Measurements from ENCODE around the gene ADGRG1.
"Not testable (repeated sequence)": the region's sequence is repeated elsewhere in the genome, so short reads cannot be mapped to it uniquely, and the experiment has no call there.

Gene ADGRG1

GRCh38 chr16:57698812-57699405 lies 70.5 kb downstream of the ADGRG1 start:
- no peak for DNase-seq (ENCODE audit: low read depth in 2 of 2)

- no peak for DNase-seq (ENCODE audit: low read depth in 2 of 2)
These were observed 71.1 kb downstream of the ADGRG1 start for GRCh38 chr16:57699481-57699880.

DNA sequence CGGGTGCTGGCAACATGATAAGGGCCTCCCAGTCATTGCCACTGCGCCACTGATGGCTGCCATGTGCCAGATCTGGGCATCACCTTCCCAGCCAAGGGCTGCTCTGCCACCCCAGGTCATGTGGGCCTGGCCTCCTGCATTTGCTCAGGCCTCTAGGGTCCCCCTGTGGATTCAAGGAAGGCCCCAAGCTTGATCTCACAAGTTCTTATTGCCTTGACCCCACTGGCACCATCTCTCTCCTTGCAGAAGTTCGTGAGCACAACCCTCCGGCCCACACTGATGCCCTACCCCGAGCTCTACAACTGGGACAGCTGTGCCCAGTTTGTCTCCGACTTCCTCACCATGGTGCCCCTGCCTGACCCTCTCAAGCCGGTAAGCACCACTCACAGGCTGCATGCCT lies 71.5 kb downstream of the ADGRG1 start:
- no peak for DNase-seq (ENCODE audit: low read depth in 2 of 2)

DNA sequence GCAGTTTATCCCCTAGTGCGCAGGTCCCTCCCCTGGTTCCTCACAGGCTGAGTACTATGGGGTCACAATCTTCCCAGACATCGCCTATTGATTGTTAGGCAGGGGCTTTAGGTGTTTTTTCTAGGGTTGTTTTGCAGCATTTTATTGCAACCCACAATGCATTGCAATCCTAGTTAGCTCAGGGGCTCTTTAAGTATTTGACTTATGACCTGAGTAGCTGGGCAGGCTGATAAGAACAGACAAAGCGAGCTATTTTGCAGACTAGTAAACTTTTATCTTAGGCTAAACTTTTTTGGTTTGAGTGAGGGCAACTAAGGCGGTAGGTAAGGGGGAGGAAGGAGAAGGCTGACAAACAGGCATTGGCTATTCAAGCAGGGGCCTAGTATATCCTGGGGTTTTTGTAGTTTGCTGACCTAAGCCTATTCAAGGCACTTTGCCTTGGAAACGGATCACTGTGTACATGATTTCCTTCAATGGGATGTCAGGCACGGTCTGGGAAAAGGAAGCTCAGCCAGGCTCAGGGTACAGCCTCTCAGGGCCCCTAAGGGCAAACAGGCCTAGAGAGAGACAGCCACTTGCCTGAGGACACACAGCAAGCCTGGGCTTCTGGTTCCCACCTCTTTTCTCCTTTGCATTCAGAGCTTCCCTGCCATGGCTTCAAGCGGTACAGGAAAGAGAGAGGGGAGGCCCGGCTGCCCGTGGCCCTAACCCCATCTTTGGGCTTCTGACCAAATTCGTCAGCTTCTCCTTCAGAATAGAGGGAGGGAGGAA lies 72.5 kb downstream of the ADGRG1 start:
- no peak for DNase-seq (ENCODE audit: low read depth in 2 of 2)

GRCh38 chr16:57701759-57702371 lies 73.4 kb downstream of the ADGRG1 start:
- no peak for DNase-seq (ENCODE audit: low read depth in 2 of 2)

- DNase-seq (ENCODE audit: low read depth in 2 of 2): no peak
These were observed 75.1 kb downstream of the ADGRG1 start for GRCh38 chr16:57703416-57704010.

DNA sequence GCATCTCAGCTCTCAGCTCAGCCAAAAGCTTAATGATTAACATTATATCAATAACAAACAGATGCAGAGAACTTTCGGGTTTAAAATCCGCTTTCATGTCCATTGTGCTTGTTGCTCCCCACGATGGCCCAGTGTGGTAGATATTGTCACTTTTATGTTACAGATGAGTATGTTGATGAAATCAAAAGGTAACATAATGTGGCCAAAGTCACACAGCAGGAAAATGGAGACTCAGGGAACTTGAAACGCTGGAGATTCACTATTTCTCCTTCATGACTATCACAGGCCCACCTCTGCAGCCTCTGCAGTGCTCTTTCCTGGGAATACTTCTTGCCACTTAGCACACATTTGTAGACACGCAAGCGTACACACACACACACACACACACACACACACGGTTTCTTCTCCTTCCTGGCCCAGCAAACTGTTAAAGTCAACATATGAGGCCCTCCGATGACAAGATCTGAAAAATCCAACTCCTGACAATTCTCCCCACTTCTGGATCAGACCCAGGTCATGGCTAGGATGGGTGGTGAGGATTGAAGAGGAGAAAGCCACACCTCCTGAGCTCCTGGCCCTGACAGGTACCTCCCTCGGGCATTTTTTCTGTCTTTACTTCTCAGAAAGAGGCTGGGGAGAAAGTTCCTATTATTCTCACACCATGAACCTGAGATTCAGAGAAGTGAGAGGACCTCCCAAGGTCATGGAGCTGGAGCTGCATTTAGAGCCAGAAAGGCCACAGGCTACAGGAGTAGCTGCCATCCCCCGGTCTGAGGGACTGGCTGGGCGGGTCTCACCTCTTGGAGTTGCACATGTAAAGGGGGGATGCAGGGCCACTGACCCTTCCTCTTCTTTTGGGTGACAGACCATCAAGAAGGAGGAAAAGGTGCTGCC lies 75.8 kb downstream of the ADGRG1 start:
- DNase-seq (ENCODE audit: low read depth in 2 of 2): no peak

- DNase-seq (ENCODE audit: low read depth in 2 of 2): no peak
These were observed 76.7 kb downstream of the ADGRG1 start for GRCh38 chr16:57704905-57705852.

- no peak for DNase-seq (ENCODE audit: low read depth in 2 of 2)
These were observed 78.3 kb downstream of the ADGRG1 start for GRCh38 chr16:57706717-57707116.

DNA sequence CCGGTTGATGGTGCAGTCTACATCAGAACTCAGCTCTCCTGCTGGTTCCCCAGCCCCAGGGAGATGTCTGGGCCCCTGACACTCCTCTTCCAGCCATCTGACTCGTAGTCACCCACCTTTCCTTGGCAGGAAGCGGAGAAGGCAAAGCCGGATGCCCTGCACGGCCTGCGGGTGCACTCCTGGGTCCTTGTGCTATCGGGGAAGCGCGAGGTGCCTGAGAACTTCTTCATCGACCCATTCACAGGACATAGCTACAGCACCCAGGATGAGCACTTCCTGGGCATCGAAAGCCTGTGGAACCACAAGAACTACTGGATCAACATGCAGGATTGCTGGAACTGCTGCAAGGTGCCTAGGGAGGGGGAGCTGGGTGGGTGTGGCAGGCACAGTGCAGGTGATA lies 78.9 kb downstream of the ADGRG1 start:
- DNase-seq (ENCODE audit: low read depth in 2 of 2): no peak

GRCh38 chr16:57708168-57708567 lies 79.7 kb downstream of the ADGRG1 start:
- DNase-seq (ENCODE audit: low read depth in 2 of 2): no peak

- no peak for DNase-seq (ENCODE audit: low read depth in 2 of 2)
These were observed 81.2 kb downstream of the ADGRG1 start for GRCh38 chr16:57709663-57710062.

- no peak for DNase-seq (ENCODE audit: low read depth in 2 of 2)
These were observed 82.9 kb downstream of the ADGRG1 start for GRCh38 chr16:57711346-57711745.

DNA sequence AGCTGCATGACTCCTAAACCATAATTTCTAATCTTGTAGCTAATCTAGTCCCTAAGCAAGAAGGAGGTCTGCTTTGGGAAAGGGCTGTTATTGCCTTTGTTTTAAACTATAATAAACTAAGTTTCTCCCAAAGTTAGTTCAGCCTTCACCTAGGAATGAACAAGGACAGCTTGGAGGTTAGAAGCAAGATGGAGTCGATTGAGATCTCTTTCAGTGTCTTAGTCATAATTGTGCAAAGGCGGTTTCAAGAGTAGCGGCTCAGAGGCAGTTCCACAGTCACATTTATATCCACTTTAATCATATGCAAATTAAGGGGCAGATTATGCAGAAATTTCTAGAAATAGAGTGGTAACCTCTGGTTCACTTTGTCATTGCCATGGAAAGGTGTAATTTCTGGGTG lies 83.6 kb downstream of the ADGRG1 start:
- no peak for DNase-seq (ENCODE audit: low read depth in 2 of 2)

- not testable (repeated sequence) for DNase-seq (ENCODE audit: low read depth in 2 of 2)
These were observed 84.1 kb downstream of the ADGRG1 start for GRCh38 chr16:57712569-57712968.

DNA sequence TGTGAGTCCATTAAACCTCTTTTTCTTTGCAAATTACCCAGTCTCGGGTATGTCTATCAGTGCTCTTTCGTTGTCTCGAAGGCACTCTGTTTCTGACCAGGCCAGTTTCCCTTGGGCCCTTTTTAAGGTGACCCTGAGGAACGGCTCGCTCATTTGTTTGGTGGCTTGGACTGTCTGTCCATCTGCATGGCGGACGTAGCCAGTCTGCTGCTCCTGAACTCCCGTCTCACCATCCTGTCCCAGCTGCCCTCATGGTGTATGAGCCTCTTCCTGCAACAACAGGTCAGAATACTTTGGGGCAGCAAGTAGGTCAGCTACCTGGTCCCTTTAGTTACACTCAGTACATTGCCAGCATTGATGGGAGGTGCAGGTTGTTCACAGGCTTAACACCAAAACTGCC lies 85.2 kb downstream of the ADGRG1 start:
- DNase-seq (ENCODE audit: low read depth in 2 of 2): no peak

- no peak for DNase-seq (ENCODE audit: low read depth in 2 of 2)
These were observed 85.6 kb downstream of the ADGRG1 start for GRCh38 chr16:57714047-57714446.
